Measurements from ENCODE around the gene ST6GALNAC2. TPM values are rescaled to one million over a fixed set of nuclear protein-coding genes. Genes with fewer than 3 reads are reported as not detected.

Gene ST6GALNAC2
- total RNA-seq, 1 donor from 2014 or later, result 0.62 TPM

GRCh38 chr17:76584427-76585032 lies 1.1 kb downstream of the ST6GALNAC2 start:
- TF ChIP-seq CTCF (IDR thresholded peaks at IDR 0.05; ENCODE audit: unreplicated experiment), result no peak
- Mint-ChIP-seq H3K9me3 (ENCODE audit: low read depth) (no peaks in the 10 kb centered on the region), H3K4me1 (ENCODE audit: low read depth) (no peaks in the 10 kb centered on the region), H3K36me3 (ENCODE audit: insufficient read depth) (no peaks in the 10 kb centered on the region), H3K27me3 (peaks cover 55% of the 10 kb centered on the region), H3K4me3 (ENCODE audit: low read depth) (peak overlapping the region; percentile 64), H3K27ac (no peak overlapping the region)
- no peak for DNase-seq (ENCODE audit: low spot score, unreplicated experiment)

GRCh38 chr17:76582660-76583059 lies 3.0 kb downstream of the ST6GALNAC2 start:
- H3K27me3 Mint-ChIP-seq, result peaks cover 41% of the 10 kb centered on the region

GRCh38 chr17:76581515-76581914 lies 4.1 kb downstream of the ST6GALNAC2 start:
- TF ChIP-seq CTCF (IDR thresholded peaks at IDR 0.05; ENCODE audit: unreplicated experiment), result no peak
- Mint-ChIP-seq H3K4me3 (ENCODE audit: low read depth) (no peak overlapping the region), H3K9me3 (ENCODE audit: low read depth) (no peaks in the 10 kb centered on the region), H3K36me3 (ENCODE audit: insufficient read depth) (no peaks in the 10 kb centered on the region), H3K4me1 (ENCODE audit: low read depth) (no peaks in the 10 kb centered on the region), H3K27ac (no peak overlapping the region), H3K27me3 (peaks cover 31% of the 10 kb centered on the region)
- no peak for DNase-seq (ENCODE audit: low spot score, unreplicated experiment)

More at GRCh38 chr17:76582660-76583059, 3.0 kb downstream of the ST6GALNAC2 start:
- H3K27ac Mint-ChIP-seq, result no peak overlapping the region
- H3K36me3 Mint-ChIP-seq (ENCODE audit: insufficient read depth), result no peaks in the 10 kb centered on the region
- no peaks in the 10 kb centered on the region for H3K9me3 Mint-ChIP-seq (ENCODE audit: low read depth)
- no peak for DNase-seq (ENCODE audit: low spot score, unreplicated experiment)
- TF ChIP-seq CTCF (IDR thresholded peaks at IDR 0.05; ENCODE audit: unreplicated experiment), result no peak
- no peaks in the 10 kb centered on the region for H3K4me1 Mint-ChIP-seq (ENCODE audit: low read depth)
- H3K4me3 Mint-ChIP-seq (ENCODE audit: low read depth), result no peak overlapping the region

- Mint-ChIP-seq H3K9me3 (ENCODE audit: low read depth) (no peaks in the 10 kb centered on the region), H3K36me3 (ENCODE audit: insufficient read depth) (no peaks in the 10 kb centered on the region), H3K4me1 (ENCODE audit: low read depth) (no peaks in the 10 kb centered on the region), H3K4me3 (ENCODE audit: low read depth) (no peak overlapping the region), H3K27ac (no peak overlapping the region), H3K27me3 (peaks cover 21% of the 10 kb centered on the region)
- TF ChIP-seq CTCF (IDR thresholded peaks at IDR 0.05; ENCODE audit: unreplicated experiment), result no peak
- DNase-seq (ENCODE audit: low spot score, unreplicated experiment), result no peak
Measured at GRCh38 chr17:76579281-76579680, 6.4 kb downstream of the ST6GALNAC2 start.

- Mint-ChIP-seq H3K4me3 (ENCODE audit: low read depth) (no peak overlapping the region), H3K27me3 (peaks cover 12% of the 10 kb centered on the region), H3K36me3 (ENCODE audit: insufficient read depth) (no peaks in the 10 kb centered on the region), H3K9me3 (ENCODE audit: low read depth) (no peaks in the 10 kb centered on the region), H3K4me1 (ENCODE audit: low read depth) (no peaks in the 10 kb centered on the region), H3K27ac (no peak overlapping the region)
- TF ChIP-seq CTCF (IDR thresholded peaks at IDR 0.05; ENCODE audit: unreplicated experiment), result no peak
- no peak for DNase-seq (ENCODE audit: low spot score, unreplicated experiment)
Measured at GRCh38 chr17:76578376-76578775, 7.3 kb downstream of the ST6GALNAC2 start.

All from progenitor cell of endocrine pancreas (in vitro differentiated cells).